Measurements from ENCODE around the gene PADI3.

DNA sequence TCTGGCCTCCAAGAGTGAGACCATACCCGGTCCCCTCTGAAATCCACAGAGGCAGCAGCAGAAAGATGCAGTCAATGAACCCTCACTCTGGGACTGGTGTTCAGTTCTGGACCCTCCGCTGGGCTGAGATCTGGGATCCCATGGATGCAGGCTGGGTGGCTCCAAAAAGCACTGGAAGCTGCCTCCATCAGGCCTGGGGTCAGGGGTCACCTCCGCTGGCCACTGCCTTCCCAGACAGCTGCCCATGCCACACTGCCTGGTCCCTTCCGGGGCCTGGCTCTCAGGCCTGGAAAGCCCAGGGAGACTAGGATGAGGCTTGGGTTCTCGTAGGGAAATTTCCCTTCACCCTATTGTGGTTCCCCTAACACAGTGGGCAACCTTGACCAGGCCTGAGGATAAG lies 37.7 kb downstream of the PADI3 start:
- TF ChIP-seq, protein P1, sequence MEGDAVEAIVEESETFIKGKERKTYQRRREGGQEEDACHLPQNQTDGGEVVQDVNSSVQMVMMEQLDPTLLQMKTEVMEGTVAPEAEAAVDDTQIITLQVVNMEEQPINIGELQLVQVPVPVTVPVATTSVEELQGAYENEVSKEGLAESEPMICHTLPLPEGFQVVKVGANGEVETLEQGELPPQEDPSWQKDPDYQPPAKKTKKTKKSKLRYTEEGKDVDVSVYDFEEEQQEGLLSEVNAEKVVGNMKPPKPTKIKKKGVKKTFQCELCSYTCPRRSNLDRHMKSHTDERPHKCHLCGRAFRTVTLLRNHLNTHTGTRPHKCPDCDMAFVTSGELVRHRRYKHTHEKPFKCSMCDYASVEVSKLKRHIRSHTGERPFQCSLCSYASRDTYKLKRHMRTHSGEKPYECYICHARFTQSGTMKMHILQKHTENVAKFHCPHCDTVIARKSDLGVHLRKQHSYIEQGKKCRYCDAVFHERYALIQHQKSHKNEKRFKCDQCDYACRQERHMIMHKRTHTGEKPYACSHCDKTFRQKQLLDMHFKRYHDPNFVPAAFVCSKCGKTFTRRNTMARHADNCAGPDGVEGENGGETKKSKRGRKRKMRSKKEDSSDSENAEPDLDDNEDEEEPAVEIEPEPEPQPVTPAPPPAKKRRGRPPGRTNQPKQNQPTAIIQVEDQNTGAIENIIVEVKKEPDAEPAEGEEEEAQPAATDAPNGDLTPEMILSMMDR (IDR thresholded peaks at IDR 0.05), result no peak
- no peak for TF ChIP-seq POLR2A (IDR thresholded peaks at IDR 0.05)
